Adrenal gland (tissue), 12 donors: Measurements from ENCODE around the gene PRR7. TPM values are rescaled to one million over a fixed set of nuclear protein-coding genes. Genes with fewer than 3 reads are reported as not detected.
A peak's percentile ranks its signal among the peaks of the same experiment; 100 is the strongest.

Source experiments
- DNase-seq, 7 donors: peaks; one replicate each; pipeline ENCODE4 v3.0.0-alpha.2; 2019 to 2020
- H3K27ac ChIP-seq, 5 donors: fragments of 200-600 bp; sonication (generic) in 4 of 5; 1 replicate in 3 of 5; 2 replicates in 2 of 5; pipeline versions ENCODE4 v1.5.1 to v1.8.0; 2016 to 2020; ENCODE audit warnings: mild to moderate bottlenecking in 1 of 5
- H3K27me3 ChIP-seq: fragments of 200-600 bp; 2 replicates; pipeline ENCODE4 v1.8.0; 2021
- H3K36me3 ChIP-seq, 2 donors: fragments of 200-600 bp; replicated peaks in 1 of 2; 1 replicate in 1 of 2; 2 replicates in 1 of 2; pipeline versions ENCODE4 v1.5.1 to v1.8.0; 2018 to 2022
- H3K4me1 ChIP-seq, 2 donors: fragments of 200-600 bp; replicated peaks in 1 of 2; 1 replicate in 1 of 2; 2 replicates in 1 of 2; pipeline versions ENCODE4 v1.5.1 to v1.8.0; 2018 to 2021
- H3K4me3 ChIP-seq, 4 donors: fragments of 200-600 bp; sonication (generic) in 3 of 4; one replicate each; pipeline ENCODE4 v1.5.1; 2016 to 2018
- H3K9me3 ChIP-seq, 3 donors: fragments of 200-600 bp; sonication (generic) in 1 of 3; replicated peaks in 1 of 3; 1 replicate in 2 of 3; 2 replicates in 1 of 3; pipeline versions ENCODE4 v1.5.1 to v1.8.0; 2016 to 2021
- POLR2A ChIP-seq, 2 donors: fragments of 450-650 bp; IDR thresholded peaks; one replicate each; pipeline ENCODE4 v1.6.1; 2017; ENCODE audit warnings: antibody characterized with exemption in 2 of 2, mild to moderate bottlenecking in 2 of 2, moderate library complexity in 1 of 2
- WGBS, 4 donors: extraction: QIAGEN DNeasy Blood & Tissue Kit in 2 of 4; methylation state at CpG; one replicate each; pipeline versions ENCODE4 v1.1.5 to v1.1.7; 2013 to 2017; 5-methylcytosine and 5-hydroxymethylcytosine counted together
- intact Hi-C, 2 donors: fragments of 100-400 bp; cut with DNase I; formaldehyde crosslinking; loops; one replicate each; pipeline versions ENCODE4 v1.14.1 to v1.15.0; 2022 to 2023
- polyA plus RNA-seq, 3 donors: library from polyadenylated mRNA; stranded (reverse); fragments of 200-250 nt in 2 of 3; fragments of 350-450 nt in 1 of 3; fragmentation: Illumina TruSeq in 1 of 3; extraction: RNeasy Lipid Tissue Mini Kit (QIAGEN cat#74804) in 1 of 3; gene quantifications; one replicate each; pipeline ENCODE4 v1.2.3, GENCODE V29; 2013 to 2014
- total RNA-seq, 9 donors: library from RNA; depleted of rRNA in 4 of 9; stranded (reverse); fragments of >200 nt in 4 of 9; fragments of 120-200 nt in 1 of 9; fragmentation: NEBNext Ultra II Directional in 1 of 9; extraction: Animal tissue kit (Norgen Biotek cat#: 25700) in 1 of 9; gene quantifications; one replicate each; pipeline versions ENCODE4 v1.1.0 to v1.2.4, GENCODE V29; 2013 to 2023
- TF ChIP-seq, protein P1 (sequence below), 6 experiments: fragments of 450-650 bp in 4 of 6; fragments of 200-600 bp in 2 of 6; sonication (generic) in 1 of 6; IDR thresholded peaks; 1 replicate in 5 of 6; 2 replicates in 1 of 6; pipeline versions ENCODE4 v1.5.1 to v1.8.0; 2016 to 2021; ENCODE audit warnings: antibody characterized with exemption in 6 of 6, mild to moderate bottlenecking in 2 of 6, moderate library complexity in 1 of 6
- donor health status: healthy with polysubstance abuse.
- donor health status: Bipolar disorder and iron deficiency.
- donor health status: DM: yes; HTN: yes; CAD: no.
- donor health status: DM: no; HTN: no; CAD: no.
- donor health status: DM: no; HTN: no; CAD: no.
- donor health status: DM: yes; HTN: yes; CAD: no.

Gene PRR7
- total and polyA plus RNA-seq, 12 donors, result 0.55 to 13.5 (median 6.1) TPM; not detected in 1

- Histone ChIP-seq H3K36me3 (peaks cover 0 to 28% of the 10 kb centered on the region in 2 donors), H3K9me3 (no peaks in the 10 kb centered on the region), H3K4me3 (no peak overlapping the region), H3K27me3 (no peaks in the 10 kb centered on the region), H3K27ac (peak overlapping the region in 1 of 5 donors; percentile 89), H3K4me1 (peaks cover 21 to 28% of the 10 kb centered on the region in 2 donors)
- WGBS, 4 donors, result 86 to 94% (median 88%) methylated on average over 4 to 7 of the region's 7 CpGs
- intact Hi-C loops, result no loop called here
- DNase-seq, result no peak
- TF ChIP-seq POLR2A (IDR thresholded peaks at IDR 0.05), result no peak
- TF ChIP-seq, protein P1, sequence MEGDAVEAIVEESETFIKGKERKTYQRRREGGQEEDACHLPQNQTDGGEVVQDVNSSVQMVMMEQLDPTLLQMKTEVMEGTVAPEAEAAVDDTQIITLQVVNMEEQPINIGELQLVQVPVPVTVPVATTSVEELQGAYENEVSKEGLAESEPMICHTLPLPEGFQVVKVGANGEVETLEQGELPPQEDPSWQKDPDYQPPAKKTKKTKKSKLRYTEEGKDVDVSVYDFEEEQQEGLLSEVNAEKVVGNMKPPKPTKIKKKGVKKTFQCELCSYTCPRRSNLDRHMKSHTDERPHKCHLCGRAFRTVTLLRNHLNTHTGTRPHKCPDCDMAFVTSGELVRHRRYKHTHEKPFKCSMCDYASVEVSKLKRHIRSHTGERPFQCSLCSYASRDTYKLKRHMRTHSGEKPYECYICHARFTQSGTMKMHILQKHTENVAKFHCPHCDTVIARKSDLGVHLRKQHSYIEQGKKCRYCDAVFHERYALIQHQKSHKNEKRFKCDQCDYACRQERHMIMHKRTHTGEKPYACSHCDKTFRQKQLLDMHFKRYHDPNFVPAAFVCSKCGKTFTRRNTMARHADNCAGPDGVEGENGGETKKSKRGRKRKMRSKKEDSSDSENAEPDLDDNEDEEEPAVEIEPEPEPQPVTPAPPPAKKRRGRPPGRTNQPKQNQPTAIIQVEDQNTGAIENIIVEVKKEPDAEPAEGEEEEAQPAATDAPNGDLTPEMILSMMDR (IDR thresholded peaks at IDR 0.05), result no peak
Measured at GRCh38 chr5:177492841-177493240, 46.2 kb downstream of the PRR7 start.

- H3K4me3 ChIP-seq, result peak overlapping the region in 1 of 4 donors; percentile 20
- WGBS, 4 donors, result 78 to 94% (median 88%) methylated on average over 5 of the region's 5 CpGs
- intact Hi-C loops, result no loop called here
Measured at GRCh38 chr5:177493795-177494345, 47.3 kb downstream of the PRR7 start.

GRCh38 chr5:177494346-177495195 is 48.0 kb downstream of the PRR7 start:
- 11 to 50% (median 40%) methylated on average over 1 to 11 of the region's 11 CpGs for WGBS, 4 donors

More at GRCh38 chr5:177493795-177494345, 47.3 kb downstream of the PRR7 start:
- no peaks in the 10 kb centered on the region for H3K9me3 ChIP-seq
- peaks cover 0 to 25% of the 10 kb centered on the region in 2 donors for H3K36me3 ChIP-seq
- H3K27ac ChIP-seq, result peak overlapping the region in 2 of 5 donors; percentile 49 to 89
- TF ChIP-seq, protein P1 (IDR thresholded peaks at IDR 0.05), result no peak
- TF ChIP-seq POLR2A (IDR thresholded peaks at IDR 0.05), result no peak
- peaks cover 29 to 36% of the 10 kb centered on the region in 2 donors for H3K4me1 ChIP-seq
- no peak for DNase-seq
- no peaks in the 10 kb centered on the region for H3K27me3 ChIP-seq

More at GRCh38 chr5:177494346-177495195, 48.0 kb downstream of the PRR7 start:
- Histone ChIP-seq H3K4me3 (peak overlapping the region in 1 of 4 donors; percentile 20), H3K27ac (peak overlapping the region in 2 of 5 donors; percentile 49 to 89), H3K27me3 (no peaks in the 10 kb centered on the region), H3K4me1 (peaks cover 29 to 36% of the 10 kb centered on the region in 2 donors), H3K9me3 (no peaks in the 10 kb centered on the region), H3K36me3 (peaks cover 0 to 22% of the 10 kb centered on the region in 2 donors)
- peak; percentile 52 to 74 (median 60) for DNase-seq
- intact Hi-C loops, result no loop called here
- no peak for TF ChIP-seq POLR2A (IDR thresholded peaks at IDR 0.05)
- TF ChIP-seq, protein P1 (IDR thresholded peaks at IDR 0.05), result peak in 2 of 6 experiments; percentile 13 to 18
